ENCODE data around the gene MBP. TPM values are rescaled to one million over a fixed set of nuclear protein-coding genes. Genes with fewer than 3 reads are reported as not detected.

Gene MBP
- total and polyA plus RNA-seq, 2 of the 13 experiments (the other 11 are each of a cell fraction or from before 2014, with no cell fraction given), result 5.0 to 8.5 TPM

GRCh38 chr18:77076111-77076510 is 56.5 kb downstream of the MBP start:
- 38% methylated on average over 2 of the region's 9 CpGs for WGBS (ENCODE audit: low lambda C conversion rate)
- Histone ChIP-seq H3K27ac (ENCODE audit: extremely low read length, insufficient read depth, low read length) (no peak overlapping the region), H3K36me3 (replicated peaks in 1 of 2; ENCODE audit: control insufficient read depth in 1 of 2, insufficient read depth in 2 of 2, low read length in 2 of 2) (no peaks in the 10 kb centered on the region), H3K4me3 (replicated peaks in 1 of 3; ENCODE audit: insufficient read depth in 1 of 3, low read depth in 2 of 3, low read length in 3 of 3) (no peak overlapping the region), H3K4me1 (ENCODE audit: insufficient read depth, low read length) (no peaks in the 10 kb centered on the region), H4K20me1 (ENCODE audit: insufficient read depth, low read length) (no peaks in the 10 kb centered on the region), H3K9ac (ENCODE audit: insufficient read depth, low read depth, low read length) (no peak overlapping the region), H3K9me3 (ENCODE audit: low read length) (no peaks in the 10 kb centered on the region), H3K4me2 (ENCODE audit: low read depth, low read length) (no peak overlapping the region), H2AFZ (ENCODE audit: low read length) (no peak overlapping the region), H3K79me2 (ENCODE audit: insufficient read depth, low read length) (no peaks in the 10 kb centered on the region), H3K27me3 (ENCODE audit: control insufficient read depth in 1 of 2, insufficient read depth in 2 of 2, low read length in 2 of 2) (no peaks in the 10 kb centered on the region)
- FAIRE-seq (no peak), DNase-seq (ENCODE audit: low spot score) (no peak), ATAC-seq (no peak)
- CTCF ChIA-PET (ENCODE audit: low intra/inter-chr PET ratio, low total read pairs), result no interaction called here
- intact Hi-C loops (cut with micrococcal nuclease; ENCODE audit: unreplicated experiment) (no loop called here), in situ Hi-C loops (cut with HindIII; ENCODE audit: extremely low pct_ligation_motif_present, low pct_unique_long_range_greater_than_20kb) (no loop called here)
- POLR2A ChIA-PET, result no interaction called here
- BruUV-seq (replicated peaks), result no TSS peak
- TF ChIP-seq, protein P1, sequence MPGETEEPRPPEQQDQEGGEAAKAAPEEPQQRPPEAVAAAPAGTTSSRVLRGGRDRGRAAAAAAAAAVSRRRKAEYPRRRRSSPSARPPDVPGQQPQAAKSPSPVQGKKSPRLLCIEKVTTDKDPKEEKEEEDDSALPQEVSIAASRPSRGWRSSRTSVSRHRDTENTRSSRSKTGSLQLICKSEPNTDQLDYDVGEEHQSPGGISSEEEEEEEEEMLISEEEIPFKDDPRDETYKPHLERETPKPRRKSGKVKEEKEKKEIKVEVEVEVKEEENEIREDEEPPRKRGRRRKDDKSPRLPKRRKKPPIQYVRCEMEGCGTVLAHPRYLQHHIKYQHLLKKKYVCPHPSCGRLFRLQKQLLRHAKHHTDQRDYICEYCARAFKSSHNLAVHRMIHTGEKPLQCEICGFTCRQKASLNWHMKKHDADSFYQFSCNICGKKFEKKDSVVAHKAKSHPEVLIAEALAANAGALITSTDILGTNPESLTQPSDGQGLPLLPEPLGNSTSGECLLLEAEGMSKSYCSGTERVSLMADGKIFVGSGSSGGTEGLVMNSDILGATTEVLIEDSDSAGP (CRISPR knock-in tag; IDR thresholded peaks at IDR 0.05; ENCODE audit: borderline replicate concordance), result no peak
- TF ChIP-seq DBP (CRISPR knock-in tag; IDR thresholded peaks at IDR 0.05; ENCODE audit: not compliant biosample characterization) (no peak), RBAK (CRISPR knock-in tag; IDR thresholded peaks at IDR 0.05) (no peak), ZNF138 (CRISPR knock-in tag; IDR thresholded peaks at IDR 0.05; ENCODE audit: low read depth) (no peak), KDM1A (CRISPR knock-in tag; IDR thresholded peaks at IDR 0.05) (no peak), XBP1 (CRISPR knock-in tag; IDR thresholded peaks at IDR 0.05) (no peak), ZNF354B (CRISPR knock-in tag; IDR thresholded peaks at IDR 0.05) (no peak), TFDP2 (CRISPR knock-in tag; IDR thresholded peaks at IDR 0.05) (no peak), PRDM4 (CRISPR knock-in tag; IDR thresholded peaks at IDR 0.05; ENCODE audit: borderline replicate concordance) (no peak), TSC22D2 (CRISPR knock-in tag; IDR thresholded peaks at IDR 0.05; ENCODE audit: borderline replicate concordance) (no peak), TRIM24 (CRISPR knock-in tag; IDR thresholded peaks at IDR 0.05) (no peak), TRIM22 (IDR thresholded peaks at IDR 0.05) (no peak), CREBL2 (CRISPR knock-in tag; IDR thresholded peaks at IDR 0.05; ENCODE audit: borderline replicate concordance) (no peak)

All from HepG2 (cell line).